ENCODE measurements around the gene SETD5. TPM values are rescaled to one million over a fixed set of nuclear protein-coding genes. Genes with fewer than 3 reads are reported as not detected.

SETD5 gene
- total RNA-seq, 1 experiment from 2014 or later = 74.9 TPM

- DNase-seq (no peak), ATAC-seq (no peak)
- Histone ChIP-seq H3K27me3 (ENCODE audit: low read length) (no peaks in the 10 kb centered on the region), H3K4me1 (ENCODE audit: insufficient read depth, low read length) (no peaks in the 10 kb centered on the region), H3K9me2 (replicated peaks; ENCODE audit: low read length) (no peaks in the 10 kb centered on the region), H3K9me3 (ENCODE audit: low read length) (no peaks in the 10 kb centered on the region), H3K27ac (ENCODE audit: low read length) (no peak overlapping the region), H4K20me1 (ENCODE audit: low read length) (peaks cover 22% of the 10 kb centered on the region), H2AFZ (ENCODE audit: low read length) (no peak overlapping the region), H3K9ac (ENCODE audit: low read length) (no peak overlapping the region), H3K79me2 (ENCODE audit: low read length) (peaks cover 32% of the 10 kb centered on the region), H3F3A (ENCODE audit: low read length, unreplicated experiment) (peaks cover 17% of the 10 kb centered on the region), H3K4me2 (ENCODE audit: low read length) (no peak overlapping the region), H3K36me3 (ENCODE audit: low read depth, low read length) (peaks cover 82% of the 10 kb centered on the region), H3K4me3 (ENCODE audit: low read length) (no peak overlapping the region)
- BruUV-seq (replicated peaks) = no TSS peak
- ChIA-PET CTCF (no interaction called here), POLR2A (ENCODE audit: unreplicated experiment) (no interaction called here)
- TF ChIP-seq EZH2 (IDR thresholded peaks at IDR 0.05; ENCODE audit: low read length, unreplicated experiment) = no peak
- no peak for TF ChIP-seq CTCF (conservative IDR thresholded peaks at IDR 0.05; ENCODE audit: low read depth, low read length)
- TF ChIP-seq EZH2phosphoT487 (IDR thresholded peaks at IDR 0.05; ENCODE audit: borderline replicate concordance, low read length) = no peak
- intact Hi-C loops (cut with micrococcal nuclease) = no loop called here
Measured at GRCh38 chr3:9386501-9387321, 10.7 kb upstream of the SETD5 start.

- no peaks in the 10 kb centered on the region for H3K27me3 ChIP-seq (ENCODE audit: low read length)
- no peaks in the 10 kb centered on the region for H3K9me3 ChIP-seq (ENCODE audit: low read length)
- H4K20me1 ChIP-seq (ENCODE audit: low read length) = peaks cover 28% of the 10 kb centered on the region
- no peaks in the 10 kb centered on the region for H3K9me2 ChIP-seq (replicated peaks; ENCODE audit: low read length)
- H3K4me3 ChIP-seq (ENCODE audit: low read length) = no peak overlapping the region
- H3F3A ChIP-seq (ENCODE audit: low read length, unreplicated experiment) = peaks cover 17% of the 10 kb centered on the region
- H3K4me2 ChIP-seq (ENCODE audit: low read length) = no peak overlapping the region
- peaks cover 87% of the 10 kb centered on the region for H3K36me3 ChIP-seq (ENCODE audit: low read depth, low read length)
- no peak for DNase-seq
- intact Hi-C loops (cut with micrococcal nuclease) = no loop called here
- no peak overlapping the region for H3K27ac ChIP-seq (ENCODE audit: low read length)
- ChIA-PET POLR2A (ENCODE audit: unreplicated experiment) (no interaction called here), CTCF (no interaction called here)
- ATAC-seq = no peak
- peaks cover 38% of the 10 kb centered on the region for H3K79me2 ChIP-seq (ENCODE audit: low read length)
- H2AFZ ChIP-seq (ENCODE audit: low read length) = no peak overlapping the region
- no peaks in the 10 kb centered on the region for H3K4me1 ChIP-seq (ENCODE audit: insufficient read depth, low read length)
- TF ChIP-seq EZH2phosphoT487 (IDR thresholded peaks at IDR 0.05; ENCODE audit: borderline replicate concordance, low read length) = no peak
- H3K9ac ChIP-seq (ENCODE audit: low read length) = no peak overlapping the region
- no TSS peak for BruUV-seq (replicated peaks)
Measured at GRCh38 chr3:9387322-9387655, 10.1 kb upstream of the SETD5 start.

GRCh38 chr3:9388142-9388541, 9.3 kb upstream of the SETD5 start:
- Histone ChIP-seq H3K27me3 (ENCODE audit: low read length) (no peaks in the 10 kb centered on the region), H2AFZ (ENCODE audit: low read length) (no peak overlapping the region), H3K4me1 (ENCODE audit: insufficient read depth, low read length) (0 out of 2 replicates have a peak, but pooled peaks cover 8% of the 10 kb centered on the region), H3K36me3 (ENCODE audit: low read depth, low read length) (peaks cover 90% of the 10 kb centered on the region), H3K9me2 (replicated peaks; ENCODE audit: low read length) (no peaks in the 10 kb centered on the region), H3K4me3 (ENCODE audit: low read length) (no peak overlapping the region), H3K9ac (ENCODE audit: low read length) (no peak overlapping the region), H3F3A (ENCODE audit: low read length, unreplicated experiment) (peaks cover 14% of the 10 kb centered on the region), H3K9me3 (ENCODE audit: low read length) (no peaks in the 10 kb centered on the region), H3K4me2 (ENCODE audit: low read length) (no peak overlapping the region), H3K79me2 (ENCODE audit: low read length) (peaks cover 46% of the 10 kb centered on the region), H4K20me1 (ENCODE audit: low read length) (peaks cover 37% of the 10 kb centered on the region), H3K27ac (ENCODE audit: low read length) (no peak overlapping the region)
- no TSS peak for BruUV-seq (replicated peaks)
- intact Hi-C loops (cut with micrococcal nuclease) = no loop called here
- ATAC-seq (no peak), DNase-seq (no peak)
- ChIA-PET POLR2A (ENCODE audit: unreplicated experiment) (interaction anchor here (0.7 kb wide), 1 partner anchor 33 kb away, joined by 11 read pairs; no protein-coding TSS in a partner anchor), CTCF (no interaction called here)
- no peak for TF ChIP-seq CTCF (conservative IDR thresholded peaks at IDR 0.05; ENCODE audit: low read depth, low read length)
- no peak for TF ChIP-seq EZH2phosphoT487 (IDR thresholded peaks at IDR 0.05; ENCODE audit: borderline replicate concordance, low read length)
- TF ChIP-seq EZH2 (IDR thresholded peaks at IDR 0.05; ENCODE audit: low read length, unreplicated experiment) = no peak

Data from PC-3 (cell line).